Mucosa of descending colon (tissue), 3 donors: ENCODE measurements around the gene XPR1. TPM values are rescaled to one million over a fixed set of nuclear protein-coding genes. Genes with fewer than 3 reads are reported as not detected.

Source experiments
- ATAC-seq: fragments of 200-7000 bp; cut with Tn5 transposase; one replicate; pipeline ENCODE4 v1.9.1; 2020; ENCODE audit warnings: mild to moderate bottlenecking, moderate library complexity
- DNase-seq, 3 donors: peaks; one replicate each; pipeline ENCODE4 v3.0.0-alpha.2; 2020
- H3K36me3 ChIP-seq: fragments of 200-600 bp; one replicate; pipeline ENCODE4 v1.8.0; 2021; ENCODE audit warnings: low read depth, mild to moderate bottlenecking
- H3K4me1 ChIP-seq: fragments of 200-600 bp; one replicate; pipeline ENCODE4 v1.8.0; 2021; ENCODE audit warnings: low read depth, mild to moderate bottlenecking
- H3K4me3 ChIP-seq: fragments of 200-600 bp; one replicate; pipeline ENCODE4 v1.8.0; 2021; ENCODE audit warnings: mild to moderate bottlenecking
- H3K9me3 ChIP-seq: fragments of 200-600 bp; one replicate; pipeline ENCODE4 v1.8.0; 2021; ENCODE audit warnings: mild to moderate bottlenecking
- CTCF ChIP-seq: fragments of 200-600 bp; IDR thresholded peaks from one replicate; pipeline ENCODE4 v1.8.0; 2022; ENCODE audit warnings: antibody characterized with exemption, mild to moderate bottlenecking
- intact Hi-C, 2 donors: fragments of 100-400 bp; cut with DNase I in 1 of 2; cut with micrococcal nuclease in 1 of 2; formaldehyde crosslinking; loops; one replicate each; pipeline versions ENCODE4 v1.11.0 to v1.11.1; 2022; cut with DNase I, micrococcal nuclease
- total RNA-seq, 3 donors: library from RNA; stranded (reverse); fragmentation: NEBNext Ultra II Directional in 2 of 3; extraction: Animal tissue kit (Norgen Biotek cat#: 25700) in 2 of 3; gene quantifications; one replicate each; pipeline versions ENCODE4 v1.2.1 to v1.2.4, GENCODE V29; 2021 to 2023
- donor health status: DM: no; HTN: no; CAD: no; lungs with moderate emphysema.
- donor health status: DM: no; HTN: no; CAD: no.
- donor health status: DM: no; HTN: yes; CAD: no.

XPR1 gene
- total RNA-seq, 3 donors from 2014 or later, result 31.6 to 64.9 (median 34.6) TPM

- no peaks in the 10 kb centered on the region for H3K9me3 ChIP-seq
- H3K4me1 ChIP-seq, result no peaks in the 10 kb centered on the region
- TF ChIP-seq CTCF, result no peak
- ATAC-seq (no peak), DNase-seq (no peak)
- no peak overlapping the region for H3K4me3 ChIP-seq
- no peaks in the 10 kb centered on the region for H3K36me3 ChIP-seq
- intact Hi-C loops, result no loop called here
Measured at GRCh38 chr1:180842491-180843275, 210.9 kb downstream of the XPR1 start.

GRCh38 chr1:180845352-180845751, 213.5 kb downstream of the XPR1 start:
- Histone ChIP-seq H3K4me3 (no peak overlapping the region), H3K4me1 (peaks cover 5% of the 10 kb centered on the region), H3K9me3 (no peaks in the 10 kb centered on the region), H3K36me3 (no peaks in the 10 kb centered on the region)
- no peak for TF ChIP-seq CTCF
- ATAC-seq (no peak), DNase-seq (no peak)
- intact Hi-C loops, result no loop called here

GRCh38 chr1:180848191-180848590, 216.4 kb downstream of the XPR1 start:
- TF ChIP-seq CTCF, result no peak
- Histone ChIP-seq H3K9me3 (no peaks in the 10 kb centered on the region), H3K4me3 (no peak overlapping the region), H3K36me3 (no peaks in the 10 kb centered on the region), H3K4me1 (peaks cover 5% of the 10 kb centered on the region)
- ATAC-seq (no peak), DNase-seq (no peak)
- intact Hi-C loops, result no loop called here

GRCh38 chr1:180849031-180849775, 217.4 kb downstream of the XPR1 start:
- ATAC-seq, result peak; percentile 42
- no peak for DNase-seq
- H3K36me3 ChIP-seq, result no peaks in the 10 kb centered on the region
- no peak for TF ChIP-seq CTCF
- no peak overlapping the region for H3K4me3 ChIP-seq
- peaks cover 5% of the 10 kb centered on the region for H3K4me1 ChIP-seq
- intact Hi-C loops, result no loop called here
- no peaks in the 10 kb centered on the region for H3K9me3 ChIP-seq

GRCh38 chr1:180851995-180852887, 220.4 kb downstream of the XPR1 start:
- Histone ChIP-seq H3K36me3 (no peaks in the 10 kb centered on the region), H3K9me3 (no peaks in the 10 kb centered on the region), H3K4me1 (peaks cover 5% of the 10 kb centered on the region), H3K4me3 (no peak overlapping the region)
- no peak for TF ChIP-seq CTCF
- intact Hi-C loops, result no loop called here
- no peak for ATAC-seq
- DNase-seq, result no peak
